Stimulated activated CD4-positive, alpha-beta T cell treated with anti-CD3 and anti-CD28 coated beads, Interleukin-1b, Interleukin-23, amount 100 ng/mL, for 1 hour (primary cell): ENCODE measurements around the gene SBNO1.
"Not testable (repeated sequence)": the region's sequence is repeated elsewhere in the genome, so short reads cannot be mapped to it uniquely, and the experiment has no call there.

Source experiments
- DNase-seq, 2 donors: peaks; one replicate each; pipeline ENCODE4 v3.0.0-alpha.2; 2020; ENCODE audit warnings: low read depth in 2 of 2

The SBNO1 gene

DNA sequence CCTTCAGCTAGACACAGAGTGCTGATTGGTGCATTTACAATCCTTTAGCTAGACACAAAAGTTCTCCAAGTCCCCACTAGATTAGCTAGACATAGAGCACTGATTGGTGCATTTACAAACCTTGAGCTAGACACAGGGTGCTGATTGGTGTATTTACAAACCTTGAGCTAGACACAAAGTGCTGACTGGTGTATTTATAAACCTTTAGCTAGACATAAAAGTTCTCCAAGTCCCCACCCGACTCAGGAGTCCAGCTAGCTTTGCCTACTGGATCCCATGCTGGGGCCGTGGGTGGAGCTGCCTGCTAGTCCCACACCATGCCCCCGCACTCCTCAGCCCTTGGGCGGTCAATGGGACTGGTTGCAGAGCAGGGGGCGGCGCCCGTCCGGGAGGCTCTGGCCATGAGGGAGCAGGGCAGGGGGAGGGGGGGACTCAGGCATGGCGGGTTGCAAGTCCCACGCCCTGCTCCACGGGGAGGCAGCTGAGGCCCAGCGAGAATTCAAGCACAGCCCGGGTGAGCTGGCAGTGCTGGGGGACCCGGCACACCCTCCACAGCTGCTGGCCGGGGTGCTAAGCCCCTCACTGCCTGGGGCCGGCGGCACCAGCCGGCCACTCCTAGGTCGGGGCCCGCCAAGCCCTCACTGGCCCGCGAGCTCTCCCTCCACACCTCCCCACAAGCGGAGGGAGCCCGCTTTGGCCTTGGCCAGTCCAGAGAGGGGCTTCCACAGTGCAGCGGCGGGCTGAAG, 115.5 kb downstream of the SBNO1 start:
- not testable (repeated sequence) for DNase-seq

DNA sequence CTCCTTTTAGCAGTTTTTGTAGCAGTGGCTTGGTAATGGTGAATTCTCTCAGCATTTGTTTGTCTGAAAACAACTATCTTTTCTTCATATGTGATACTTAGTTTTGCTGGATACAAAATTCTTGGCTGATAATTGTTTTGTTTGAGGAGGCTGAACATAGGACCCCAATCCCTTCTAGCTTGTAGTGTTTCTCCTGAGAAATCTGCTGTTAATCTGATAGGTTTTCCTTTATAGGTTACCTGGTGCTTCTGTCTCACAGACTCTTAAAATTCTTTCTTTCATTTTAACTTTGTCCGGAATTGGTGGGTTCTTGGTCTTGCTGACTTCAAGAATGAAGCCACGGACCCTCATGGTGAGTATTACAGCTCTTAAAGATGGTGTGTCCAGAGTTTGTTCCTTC, 116.5 kb downstream of the SBNO1 start:
- not testable (repeated sequence) for DNase-seq

DNA sequence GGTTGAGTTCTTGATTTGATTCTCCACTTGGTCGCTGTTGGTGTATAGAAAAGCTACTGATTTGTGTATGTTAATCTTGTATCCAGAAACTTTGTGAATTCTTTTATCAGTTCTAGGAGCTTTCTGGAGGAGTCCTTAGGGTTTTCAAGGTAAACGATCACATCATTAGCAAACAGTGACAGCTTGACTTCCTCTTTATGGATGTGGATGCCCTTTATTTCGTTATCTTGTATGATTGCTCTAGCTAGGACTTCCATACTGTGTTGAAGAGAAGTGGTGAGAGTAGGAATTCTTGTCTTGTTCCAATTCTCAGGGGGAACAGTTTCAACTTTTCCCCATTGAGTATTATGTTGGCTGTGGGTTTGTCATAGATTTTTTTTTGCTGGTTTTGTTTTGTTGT, 119.0 kb downstream of the SBNO1 start:
- DNase-seq, result no peak

DNA sequence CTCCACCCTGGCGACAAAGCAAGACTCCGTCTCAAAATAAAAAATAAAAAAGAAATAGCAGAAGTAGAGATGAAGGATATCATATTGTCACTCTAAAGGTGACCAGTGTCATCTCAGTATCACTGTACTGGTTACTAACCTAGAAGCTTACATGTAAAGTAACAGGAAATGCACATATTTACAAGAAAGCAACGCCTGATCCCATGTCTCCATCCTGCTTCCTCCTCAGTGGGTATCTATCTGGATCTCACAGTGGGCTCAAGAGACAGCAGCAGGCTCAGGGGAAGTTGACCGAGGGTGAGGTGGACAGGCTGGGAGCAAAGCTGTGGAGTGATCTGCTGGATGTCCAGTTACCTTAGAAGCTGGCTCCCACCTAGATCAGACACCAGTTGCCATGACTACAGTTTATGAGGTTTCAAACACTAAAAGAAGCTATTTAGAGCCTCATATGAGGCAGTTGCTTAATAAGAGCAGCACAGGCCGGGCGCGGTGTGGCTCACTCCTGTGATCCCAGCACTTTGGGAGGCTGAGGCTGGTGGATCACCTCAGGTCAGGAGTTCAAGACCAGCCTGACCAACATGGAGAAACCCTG, 120.9 kb downstream of the SBNO1 start:
- DNase-seq, result no peak

GRCh38 chr12:123242116-123242904, 122.3 kb downstream of the SBNO1 start:
- no peak for DNase-seq
